ENCODE results near the gene CD14. TPM values are rescaled to one million over a fixed set of nuclear protein-coding genes. Genes with fewer than 3 reads are reported as not detected.
A peak's percentile ranks its signal among the peaks of the same experiment; 100 is the strongest.
"Not testable (repeated sequence)": the region's sequence is repeated elsewhere in the genome, so short reads cannot be mapped to it uniquely, and the experiment has no call there.

The CD14 gene
- total RNA-seq = 1.9 and 10.7 TPM in 2 replicates

GRCh38 chr5:140633021-140633471 lies at the start of gene CD14:
Gene CD14, minus strand, starts transcription at chr5:140633175. Its CDS starts 104 bp downstream, at chr5:140633071.
- DNase-seq (ENCODE audit: low read depth in 2 of 2) = peak in 1 of 2 donors; percentile 18

GRCh38 chr5:140678993-140679392 lies 46.0 kb upstream of the CD14 start:
- no peak for DNase-seq (ENCODE audit: low read depth in 2 of 2)

GRCh38 chr5:140677947-140678346 lies 45.0 kb upstream of the CD14 start:
- no peak for DNase-seq (ENCODE audit: low read depth in 2 of 2)

GRCh38 chr5:140674629-140675028 lies 41.7 kb upstream of the CD14 start:
- no peak for DNase-seq (ENCODE audit: low read depth in 2 of 2)

- no peak for DNase-seq (ENCODE audit: low read depth in 2 of 2)
These were observed 41.2 kb upstream of the CD14 start for GRCh38 chr5:140674211-140674610.

GRCh38 chr5:140673187-140673976 lies 40.4 kb upstream of the CD14 start, which contains the start of gene DND1:
Gene DND1, minus strand, starts transcription at chr5:140673576. Its CDS starts 34 bp downstream, at chr5:140673542.
- DNase-seq (ENCODE audit: low read depth in 2 of 2) = no peak

GRCh38 chr5:140672455-140673186 lies 39.6 kb upstream of the CD14 start:
- DNase-seq (ENCODE audit: low read depth in 2 of 2) = peak in 1 of 2 donors; percentile 24

GRCh38 chr5:140671472-140672125 lies 38.6 kb upstream of the CD14 start:
- no peak for DNase-seq (ENCODE audit: low read depth in 2 of 2)

GRCh38 chr5:140671035-140671434 lies 38.1 kb upstream of the CD14 start:
- DNase-seq (ENCODE audit: low read depth in 2 of 2) = not testable (repeated sequence)

GRCh38 chr5:140664359-140665119 lies 31.6 kb upstream of the CD14 start, which contains the start of gene WDR55:
Gene WDR55, plus strand, starts transcription at chr5:140664904. Its CDS starts 9 bp downstream, at chr5:140664913.
- DNase-seq (ENCODE audit: low read depth in 2 of 2) = peak; percentile 69 to 92

- no peak for DNase-seq (ENCODE audit: low read depth in 2 of 2)
These were observed 31.0 kb upstream of the CD14 start for GRCh38 chr5:140664030-140664358.

- not testable (repeated sequence) for DNase-seq (ENCODE audit: low read depth in 2 of 2)
These were observed 27.4 kb upstream of the CD14 start for GRCh38 chr5:140660371-140660770.

- DNase-seq (ENCODE audit: low read depth in 2 of 2) = no peak
These were observed 25.9 kb upstream of the CD14 start for GRCh38 chr5:140658870-140659269.

- DNase-seq (ENCODE audit: low read depth in 2 of 2) = no peak
These were observed 14.1 kb upstream of the CD14 start for GRCh38 chr5:140647042-140647419.

- DNase-seq (ENCODE audit: low read depth in 2 of 2) = no peak
These were observed 9.7 kb upstream of the CD14 start for GRCh38 chr5:140642718-140643117.

- no peak for DNase-seq (ENCODE audit: low read depth in 2 of 2)
These were observed 8.7 kb upstream of the CD14 start for GRCh38 chr5:140641716-140642115.

- DNase-seq (ENCODE audit: low read depth in 2 of 2) = peak; percentile 91 to 96
These were observed 6.4 kb upstream of the CD14 start, which contains the start of gene TMCO6 for GRCh38 chr5:140639148-140639981. Gene TMCO6, plus strand, starts transcription at chr5:140639451. Its CDS starts 77 bp downstream, at chr5:140639528.

GRCh38 chr5:140638898-140639147 lies 5.8 kb upstream of the CD14 start:
- DNase-seq (ENCODE audit: low read depth in 2 of 2) = not testable (repeated sequence)

GRCh38 chr5:140637371-140638100 lies 4.6 kb upstream of the CD14 start:
- DNase-seq (ENCODE audit: low read depth in 2 of 2) = no peak

Measured in dermis microvascular lymphatic vessel endothelial cell (primary cell).